Stimulated activated CD4-positive, alpha-beta T cell treated with anti-CD3 and anti-CD28 coated beads, Interleukin-4, amount 100 ng/mL, for 48 hours (primary cell): ENCODE measurements around the gene DCDC2.
A peak's percentile ranks its signal among the peaks of the same experiment; 100 is the strongest.
"Not testable (repeated sequence)": the region's sequence is repeated elsewhere in the genome, so short reads cannot be mapped to it uniquely, and the experiment has no call there.

Source experiments
- DNase-seq, 2 donors: peaks; one replicate each; pipeline ENCODE4 v3.0.0-alpha.2; 2020; ENCODE audit warnings: low read depth in 2 of 2

DCDC2 gene

GRCh38 chr6:24357336-24358218 lies at the start of gene DCDC2:
Gene DCDC2 (minus strand): TSS chr6:24358059. CDS start chr6:24357750, 309 bp downstream.
- peak in 1 of 2 donors; percentile 13 for DNase-seq

GRCh38 chr6:24405262-24405661 lies 47.4 kb upstream of the DCDC2 start:
- DNase-seq = no peak

- no peak for DNase-seq
Measured at GRCh38 chr6:24403501-24403824, 45.6 kb upstream of the DCDC2 start.

GRCh38 chr6:24402697-24403500 lies 45.0 kb upstream of the DCDC2 start, which contains the start of gene MRS2:
Gene MRS2 (plus strand): TSS chr6:24402936. CDS start chr6:24403047, 111 bp downstream.
- peak; percentile 49 to 73 for DNase-seq

- no peak for DNase-seq
Measured at GRCh38 chr6:24401458-24401857, 43.6 kb upstream of the DCDC2 start.

- not testable (repeated sequence) for DNase-seq
Measured at GRCh38 chr6:24400045-24401039, 42.5 kb upstream of the DCDC2 start.

- DNase-seq = no peak
Measured at GRCh38 chr6:24397631-24398030, 39.8 kb upstream of the DCDC2 start.

GRCh38 chr6:24396824-24397223 lies 39.0 kb upstream of the DCDC2 start:
- DNase-seq = no peak

GRCh38 chr6:24394780-24395437 lies 37.0 kb upstream of the DCDC2 start:
- DNase-seq = no peak

- no peak for DNase-seq
Measured at GRCh38 chr6:24394061-24394779, 36.4 kb upstream of the DCDC2 start.

GRCh38 chr6:24391756-24392405 lies 34.0 kb upstream of the DCDC2 start:
- DNase-seq = no peak

GRCh38 chr6:24391208-24391607 lies 33.3 kb upstream of the DCDC2 start:
- DNase-seq = no peak

- DNase-seq = no peak
Measured at GRCh38 chr6:24387818-24388217, 30.0 kb upstream of the DCDC2 start.

- no peak for DNase-seq
Measured at GRCh38 chr6:24385536-24386269, 27.8 kb upstream of the DCDC2 start.

- DNase-seq = not testable (repeated sequence)
Measured at GRCh38 chr6:24384369-24385130, 26.7 kb upstream of the DCDC2 start.

- not testable (repeated sequence) for DNase-seq
Measured at GRCh38 chr6:24382891-24383494, 25.1 kb upstream of the DCDC2 start.

GRCh38 chr6:24382220-24382540 lies 24.3 kb upstream of the DCDC2 start:
- DNase-seq = no peak
